Measurements from ENCODE around the gene NCK1. TPM values are rescaled to one million over a fixed set of nuclear protein-coding genes. Genes with fewer than 3 reads are reported as not detected.

The NCK1 gene
- total and polyA plus RNA-seq, 9 of the 15 experiments (the other 6 are each of a cell fraction or from before 2014, with no cell fraction given): 17.3 to 30.5 (median 25.0) TPM

DNA sequence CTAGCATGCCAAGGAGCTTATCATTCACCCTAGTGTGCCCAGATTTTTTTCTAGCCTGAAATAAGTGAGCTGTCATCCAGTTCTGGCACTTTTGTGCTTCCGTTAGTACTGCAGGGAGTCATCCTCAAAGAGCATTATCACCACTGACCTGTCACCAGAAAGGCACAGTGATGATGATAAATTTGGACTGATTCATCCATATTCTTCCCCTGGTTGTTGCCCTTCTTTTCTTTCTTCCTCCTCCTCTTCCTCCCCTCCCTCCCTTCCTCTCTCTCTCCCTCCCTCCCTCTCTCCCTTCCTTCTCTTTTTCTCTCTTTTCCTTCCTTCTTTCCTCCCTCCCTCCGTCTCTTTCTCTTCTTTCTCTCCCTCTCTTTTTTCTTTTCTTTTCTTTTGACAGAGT lies 21.8 kb upstream of the NCK1 start (continued):
- TF ChIP-seq, protein P1, sequence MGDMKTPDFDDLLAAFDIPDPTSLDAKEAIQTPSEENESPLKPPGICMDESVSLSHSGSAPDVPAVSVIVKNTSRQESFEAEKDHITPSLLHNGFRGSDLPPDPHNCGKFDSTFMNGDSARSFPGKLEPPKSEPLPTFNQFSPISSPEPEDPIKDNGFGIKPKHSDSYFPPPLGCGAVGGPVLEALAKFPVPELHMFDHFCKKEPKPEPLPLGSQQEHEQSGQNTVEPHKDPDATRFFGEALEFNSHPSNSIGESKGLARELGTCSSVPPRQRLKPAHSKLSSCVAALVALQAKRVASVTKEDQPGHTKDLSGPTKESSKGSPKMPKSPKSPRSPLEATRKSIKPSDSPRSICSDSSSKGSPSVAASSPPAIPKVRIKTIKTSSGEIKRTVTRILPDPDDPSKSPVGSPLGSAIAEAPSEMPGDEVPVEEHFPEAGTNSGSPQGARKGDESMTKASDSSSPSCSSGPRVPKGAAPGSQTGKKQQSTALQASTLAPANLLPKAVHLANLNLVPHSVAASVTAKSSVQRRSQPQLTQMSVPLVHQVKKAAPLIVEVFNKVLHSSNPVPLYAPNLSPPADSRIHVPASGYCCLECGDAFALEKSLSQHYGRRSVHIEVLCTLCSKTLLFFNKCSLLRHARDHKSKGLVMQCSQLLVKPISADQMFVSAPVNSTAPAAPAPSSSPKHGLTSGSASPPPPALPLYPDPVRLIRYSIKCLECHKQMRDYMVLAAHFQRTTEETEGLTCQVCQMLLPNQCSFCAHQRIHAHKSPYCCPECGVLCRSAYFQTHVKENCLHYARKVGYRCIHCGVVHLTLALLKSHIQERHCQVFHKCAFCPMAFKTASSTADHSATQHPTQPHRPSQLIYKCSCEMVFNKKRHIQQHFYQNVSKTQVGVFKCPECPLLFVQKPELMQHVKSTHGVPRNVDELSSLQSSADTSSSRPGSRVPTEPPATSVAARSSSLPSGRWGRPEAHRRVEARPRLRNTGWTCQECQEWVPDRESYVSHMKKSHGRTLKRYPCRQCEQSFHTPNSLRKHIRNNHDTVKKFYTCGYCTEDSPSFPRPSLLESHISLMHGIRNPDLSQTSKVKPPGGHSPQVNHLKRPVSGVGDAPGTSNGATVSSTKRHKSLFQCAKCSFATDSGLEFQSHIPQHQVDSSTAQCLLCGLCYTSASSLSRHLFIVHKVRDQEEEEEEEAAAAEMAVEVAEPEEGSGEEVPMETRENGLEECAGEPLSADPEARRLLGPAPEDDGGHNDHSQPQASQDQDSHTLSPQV (IDR thresholded peaks at IDR 0.05): 0 out of 2 replicates have a peak, but pooled peaks have one; percentile 16
- no peak for TF ChIP-seq LCOR (CRISPR knock-in tag; IDR thresholded peaks at IDR 0.05)
- TF ChIP-seq SMARCA4 (IDR thresholded peaks at IDR 0.05): peak; percentile 91
- TF ChIP-seq, protein P2, sequence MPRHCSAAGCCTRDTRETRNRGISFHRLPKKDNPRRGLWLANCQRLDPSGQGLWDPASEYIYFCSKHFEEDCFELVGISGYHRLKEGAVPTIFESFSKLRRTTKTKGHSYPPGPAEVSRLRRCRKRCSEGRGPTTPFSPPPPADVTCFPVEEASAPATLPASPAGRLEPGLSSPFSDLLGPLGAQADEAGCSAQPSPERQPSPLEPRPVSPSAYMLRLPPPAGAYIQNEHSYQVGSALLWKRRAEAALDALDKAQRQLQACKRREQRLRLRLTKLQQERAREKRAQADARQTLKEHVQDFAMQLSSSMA (CRISPR knock-in tag; IDR thresholded peaks at IDR 0.05): no peak
- no peak for TF ChIP-seq ZC3H11A (IDR thresholded peaks at IDR 0.05; ENCODE audit: low read depth, low read length)
- TF ChIP-seq MEF2A (IDR thresholded peaks at IDR 0.05; ENCODE audit: control insufficient read depth, low read depth, low read length): no peak
- TF ChIP-seq, protein P3, sequence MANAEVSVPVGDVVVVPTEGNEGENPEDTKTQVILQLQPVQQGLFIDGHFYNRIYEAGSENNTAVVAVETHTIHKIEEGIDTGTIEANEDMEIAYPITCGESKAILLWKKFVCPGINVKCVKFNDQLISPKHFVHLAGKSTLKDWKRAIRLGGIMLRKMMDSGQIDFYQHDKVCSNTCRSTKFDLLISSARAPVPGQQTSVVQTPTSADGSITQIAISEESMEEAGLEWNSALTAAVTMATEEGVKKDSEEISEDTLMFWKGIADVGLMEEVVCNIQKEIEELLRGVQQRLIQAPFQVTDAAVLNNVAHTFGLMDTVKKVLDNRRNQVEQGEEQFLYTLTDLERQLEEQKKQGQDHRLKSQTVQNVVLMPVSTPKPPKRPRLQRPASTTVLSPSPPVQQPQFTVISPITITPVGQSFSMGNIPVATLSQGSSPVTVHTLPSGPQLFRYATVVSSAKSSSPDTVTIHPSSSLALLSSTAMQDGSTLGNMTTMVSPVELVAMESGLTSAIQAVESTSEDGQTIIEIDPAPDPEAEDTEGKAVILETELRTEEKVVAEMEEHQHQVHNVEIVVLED (CRISPR knock-in tag; IDR thresholded peaks at IDR 0.05): no peak
- TF ChIP-seq NFIC (IDR thresholded peaks at IDR 0.05): peak; percentile 48
- peak in 1 of 2 experiments; percentile 91; a peak in 2 of 4 replicates for TF ChIP-seq RCOR1 (IDR thresholded peaks at IDR 0.05; ENCODE audit: borderline replicate concordance in 1 of 2, low read depth in 2 of 2, low read length in 2 of 2)
- no peak for TF ChIP-seq SETDB1 (IDR thresholded peaks at IDR 0.05; ENCODE audit: low read length)
- TF ChIP-seq, protein P4, sequence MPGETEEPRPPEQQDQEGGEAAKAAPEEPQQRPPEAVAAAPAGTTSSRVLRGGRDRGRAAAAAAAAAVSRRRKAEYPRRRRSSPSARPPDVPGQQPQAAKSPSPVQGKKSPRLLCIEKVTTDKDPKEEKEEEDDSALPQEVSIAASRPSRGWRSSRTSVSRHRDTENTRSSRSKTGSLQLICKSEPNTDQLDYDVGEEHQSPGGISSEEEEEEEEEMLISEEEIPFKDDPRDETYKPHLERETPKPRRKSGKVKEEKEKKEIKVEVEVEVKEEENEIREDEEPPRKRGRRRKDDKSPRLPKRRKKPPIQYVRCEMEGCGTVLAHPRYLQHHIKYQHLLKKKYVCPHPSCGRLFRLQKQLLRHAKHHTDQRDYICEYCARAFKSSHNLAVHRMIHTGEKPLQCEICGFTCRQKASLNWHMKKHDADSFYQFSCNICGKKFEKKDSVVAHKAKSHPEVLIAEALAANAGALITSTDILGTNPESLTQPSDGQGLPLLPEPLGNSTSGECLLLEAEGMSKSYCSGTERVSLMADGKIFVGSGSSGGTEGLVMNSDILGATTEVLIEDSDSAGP (CRISPR knock-in tag; IDR thresholded peaks at IDR 0.05): no peak
- peak; percentile 91 for TF ChIP-seq SMARCE1 (IDR thresholded peaks at IDR 0.05)
- TF ChIP-seq MYNN (IDR thresholded peaks at IDR 0.05): peak; percentile 51; the same call in 1 of the 2 replicates
- no peak for TF ChIP-seq MYNN (CRISPR knock-in tag; IDR thresholded peaks at IDR 0.05)
- TF ChIP-seq MBD2 (IDR thresholded peaks at IDR 0.05; ENCODE audit: borderline replicate concordance, low read depth): no peak
- TF ChIP-seq NBN (IDR thresholded peaks at IDR 0.05; ENCODE audit: low read depth): 0 out of 2 replicates have a peak, but pooled peaks have one; percentile 32
- no peak for TF ChIP-seq BACH1 (tag; IDR thresholded peaks at IDR 0.05)
- 0 out of 2 replicates have a peak, but pooled peaks have one; percentile 6 for TF ChIP-seq MAFK (IDR thresholded peaks at IDR 0.05; ENCODE audit: low read length)
- TF ChIP-seq GATAD2A (IDR thresholded peaks at IDR 0.05): peak; percentile 94
- no peak for TF ChIP-seq FOXA3 (CRISPR knock-in tag; conservative IDR thresholded peaks at IDR 0.05 in 1 of 2, IDR thresholded peaks at IDR 0.05 in 1 of 2)
- no peak for TF ChIP-seq HNRNPUL1 (IDR thresholded peaks at IDR 0.05; ENCODE audit: low read length)
- no peak for TF ChIP-seq CCAR2 (IDR thresholded peaks at IDR 0.05; ENCODE audit: low read depth, low read length)
- TF ChIP-seq HCFC1 (IDR thresholded peaks at IDR 0.05; ENCODE audit: low read depth, low read length): no peak
- TF ChIP-seq RAD51 (IDR thresholded peaks at IDR 0.05; ENCODE audit: borderline replicate concordance, low read depth): no peak
